HG03432 (cell line): ENCODE results near the gene TMEM255B.

ENCODE experiments used
- ATAC-seq: cut with Tn5 transposase; IDR thresholded peaks from one replicate; pipeline ENCODE4 v1.9.1; 2021; ENCODE audit warnings: mild to moderate bottlenecking, moderate library complexity; ENCODE audit not compliant: unreplicated experiment

TMEM255B gene

GRCh38 chr13:113845055-113845454, 86.0 kb downstream of the TMEM255B start:
- ATAC-seq: no peak

DNA sequence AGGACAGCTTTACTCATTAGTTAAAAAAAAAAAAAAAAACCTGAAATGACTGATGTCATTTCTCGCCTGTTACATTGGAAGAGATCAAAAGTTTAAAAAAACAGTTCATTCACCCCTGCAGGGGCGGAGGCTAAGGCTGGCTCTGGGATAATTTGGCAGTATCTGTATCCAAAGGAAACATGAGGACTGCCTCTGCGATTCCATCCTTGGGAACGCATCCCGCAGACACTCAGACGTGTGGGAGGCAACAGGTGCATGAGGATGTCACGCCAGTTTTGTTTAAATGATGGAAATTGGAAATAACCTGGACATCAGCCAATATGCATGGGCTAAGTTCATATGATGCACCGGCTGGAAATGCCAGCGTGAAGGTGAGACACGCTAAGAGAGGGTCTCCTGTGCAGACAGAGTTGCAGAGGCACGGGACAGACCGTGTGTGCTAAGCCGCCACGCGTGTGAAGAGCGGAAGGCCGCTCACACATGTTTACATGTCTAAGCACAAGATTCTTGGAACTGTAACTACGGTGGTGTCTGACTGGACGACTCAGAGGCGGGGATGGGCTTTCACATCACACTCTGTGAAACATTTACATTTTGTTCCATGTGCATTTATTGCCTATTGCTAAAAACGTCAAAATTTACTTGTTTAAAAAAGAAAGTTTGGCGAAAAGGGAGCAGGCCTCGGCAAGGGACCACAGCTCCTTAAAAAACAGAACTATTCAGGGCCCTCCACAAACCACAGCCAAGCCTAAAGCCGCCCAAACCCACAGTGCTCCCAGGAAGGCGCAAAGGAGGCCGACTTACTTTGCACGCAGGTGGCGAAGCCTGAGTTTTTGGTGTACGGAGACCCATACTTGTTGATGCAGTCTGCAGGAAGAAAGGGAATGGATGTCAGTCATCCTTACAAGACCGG, 87.0 kb downstream of the TMEM255B start:
- ATAC-seq: no peak

DNA sequence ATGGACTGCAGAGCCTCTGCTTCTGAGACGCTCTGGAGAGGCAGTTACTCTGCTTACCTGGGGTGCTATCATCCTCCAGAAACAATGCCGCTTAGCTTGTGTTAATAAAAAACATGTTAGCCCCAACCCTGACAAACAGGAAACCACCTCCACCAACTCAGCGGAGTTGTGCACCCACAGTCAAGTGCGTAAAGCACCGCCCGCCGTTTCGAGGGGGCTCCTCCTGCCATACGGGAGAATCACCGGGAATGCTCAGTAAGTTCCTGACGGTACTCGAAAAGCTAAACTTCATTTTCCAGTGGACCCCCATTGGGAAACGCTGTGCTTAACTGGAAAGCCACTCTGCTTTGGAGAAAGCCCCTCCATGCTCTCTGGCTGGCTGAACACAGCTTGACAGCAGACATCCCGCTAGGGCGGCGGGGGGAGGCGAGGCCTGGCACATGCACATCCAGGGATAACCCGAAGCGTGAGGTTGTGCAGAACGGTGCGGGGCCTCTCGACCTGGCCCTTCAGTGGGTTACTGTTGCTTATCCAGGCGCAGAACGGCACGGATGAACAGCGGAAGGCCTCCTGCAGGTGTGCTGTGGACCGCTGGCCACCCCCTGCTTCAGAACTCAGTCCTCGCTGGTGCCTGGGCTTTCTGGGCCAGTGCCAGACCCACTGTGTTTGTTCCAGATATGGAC, 87.8 kb downstream of the TMEM255B start:
- ATAC-seq: no peak

GRCh38 chr13:113848020-113848419, 89.0 kb downstream of the TMEM255B start:
- ATAC-seq: no peak

- ATAC-seq: no peak
These were observed 89.6 kb downstream of the TMEM255B start for GRCh38 chr13:113848431-113849260.

GRCh38 chr13:113849546-113849945, 90.5 kb downstream of the TMEM255B start:
- no peak for ATAC-seq

- no peak for ATAC-seq
These were observed 91.1 kb downstream of the TMEM255B start for GRCh38 chr13:113849981-113850721.

DNA sequence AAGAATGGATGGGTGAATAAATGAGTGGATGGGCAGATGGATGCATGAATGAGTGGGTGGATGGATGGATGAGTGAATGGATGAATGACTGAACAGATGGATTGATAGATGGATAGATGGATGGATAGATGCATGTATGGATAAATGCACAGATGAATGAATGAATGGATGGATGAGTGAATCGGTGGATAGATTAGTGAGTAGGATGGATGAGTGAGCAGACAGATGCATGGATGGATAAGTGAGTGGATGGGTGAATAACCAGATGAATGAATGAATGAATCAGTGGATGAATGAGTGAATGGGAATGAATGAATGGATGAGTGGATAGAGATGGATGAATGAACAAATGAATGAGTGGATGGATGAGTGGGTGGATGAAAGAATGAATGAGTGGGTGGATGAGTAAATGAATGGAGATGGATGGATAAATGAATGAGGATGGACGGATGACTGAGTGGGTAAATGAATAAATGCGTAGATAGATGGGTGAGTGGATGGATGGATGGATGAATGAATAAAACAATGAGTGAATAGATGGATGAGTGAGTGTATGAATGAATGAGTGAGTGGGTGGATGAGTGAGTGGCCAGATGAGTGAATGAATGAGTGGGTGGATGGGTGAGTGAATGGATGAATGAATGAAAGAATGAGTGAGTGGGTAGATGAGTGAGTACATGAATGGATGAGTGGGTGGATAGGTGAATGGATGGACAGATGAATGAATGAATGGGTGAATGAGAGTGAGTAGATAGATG, 91.9 kb downstream of the TMEM255B start:
- no peak for ATAC-seq

GRCh38 chr13:113851480-113851803, 92.4 kb downstream of the TMEM255B start:
- ATAC-seq: no peak

- no peak for ATAC-seq
These were observed 93.0 kb downstream of the TMEM255B start for GRCh38 chr13:113851826-113852535.

DNA sequence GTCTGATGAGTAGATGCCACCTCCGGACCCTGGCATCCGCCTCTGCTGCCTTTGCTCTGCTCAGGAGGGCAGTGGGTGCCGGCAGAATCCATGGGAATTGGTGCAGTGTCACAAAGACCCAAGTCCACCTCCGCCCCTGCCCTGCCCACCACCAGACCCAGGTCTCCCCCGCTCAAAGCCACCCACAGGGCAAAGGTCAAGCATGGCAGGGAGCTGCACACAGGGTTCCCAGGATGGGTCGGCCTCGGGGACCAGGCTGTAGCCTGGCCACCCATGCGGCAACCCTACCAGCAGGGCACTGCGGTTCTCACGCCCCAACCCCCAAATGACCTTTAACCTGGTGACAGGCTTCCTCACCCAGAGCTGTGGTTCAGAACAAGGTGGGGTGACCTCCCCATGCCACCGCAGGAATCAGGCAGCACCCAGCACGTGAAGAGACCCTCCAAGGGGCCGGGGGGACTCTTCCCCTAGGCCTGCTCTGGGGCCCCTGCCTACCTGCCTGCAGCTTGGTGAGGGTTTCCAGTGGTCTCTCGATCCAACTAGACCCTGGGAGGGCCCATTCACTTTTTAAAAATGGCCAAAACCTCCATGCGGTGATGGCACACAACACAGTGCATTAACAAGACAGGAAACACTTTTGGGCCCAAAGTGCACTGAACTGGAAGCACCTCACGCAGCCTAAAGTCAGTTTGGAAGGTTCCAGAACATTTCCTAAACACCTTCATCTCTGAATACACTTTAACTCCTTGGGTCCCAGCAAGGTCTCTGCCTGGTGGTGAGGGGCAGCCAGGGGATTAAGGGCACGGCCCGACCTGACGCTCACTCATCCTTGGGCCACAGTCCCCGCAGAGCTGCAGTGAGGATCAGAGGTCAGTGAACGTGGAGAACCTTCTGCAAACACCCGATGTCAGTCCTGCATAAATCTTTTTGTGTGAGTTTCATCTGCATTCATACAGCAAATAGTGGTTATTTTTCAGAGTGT, 93.8 kb downstream of the TMEM255B start:
- ATAC-seq: no peak

DNA sequence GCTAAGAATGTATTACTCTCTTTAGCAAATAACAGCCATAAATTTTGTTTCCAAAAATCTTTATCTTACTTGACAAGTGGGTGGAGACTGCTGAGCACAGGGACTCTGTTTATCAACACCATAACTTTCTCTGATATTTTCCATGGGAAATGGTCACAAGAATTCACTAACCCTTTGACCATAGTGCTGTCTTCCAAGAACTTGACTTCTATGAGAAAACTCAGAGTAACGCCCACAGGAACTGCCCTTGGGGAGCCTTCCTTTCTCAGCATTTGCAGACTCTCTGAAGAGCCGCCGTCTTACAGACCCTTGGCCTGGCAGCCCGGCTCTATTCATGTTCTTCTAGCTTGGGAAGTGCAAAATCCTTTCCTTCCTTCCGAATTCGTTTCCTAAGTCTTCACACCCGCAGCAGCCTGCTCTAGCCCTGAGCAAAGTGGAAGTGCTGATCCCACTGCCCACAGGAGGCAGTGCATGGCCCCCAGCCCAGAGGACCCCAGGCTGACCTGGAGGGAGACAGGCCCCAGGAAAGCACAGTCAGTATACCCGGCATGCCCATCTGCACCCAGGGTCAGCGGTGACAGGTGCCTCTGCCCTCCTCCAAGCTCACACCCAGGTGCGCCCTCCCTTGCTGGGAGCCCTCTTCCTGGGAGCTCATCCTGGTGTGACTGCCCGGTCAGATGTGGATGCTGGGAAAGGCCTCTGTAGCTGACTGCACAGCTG, 94.7 kb downstream of the TMEM255B start:
- no peak for ATAC-seq

GRCh38 chr13:113854238-113855011, 95.4 kb downstream of the TMEM255B start:
- no peak for ATAC-seq

DNA sequence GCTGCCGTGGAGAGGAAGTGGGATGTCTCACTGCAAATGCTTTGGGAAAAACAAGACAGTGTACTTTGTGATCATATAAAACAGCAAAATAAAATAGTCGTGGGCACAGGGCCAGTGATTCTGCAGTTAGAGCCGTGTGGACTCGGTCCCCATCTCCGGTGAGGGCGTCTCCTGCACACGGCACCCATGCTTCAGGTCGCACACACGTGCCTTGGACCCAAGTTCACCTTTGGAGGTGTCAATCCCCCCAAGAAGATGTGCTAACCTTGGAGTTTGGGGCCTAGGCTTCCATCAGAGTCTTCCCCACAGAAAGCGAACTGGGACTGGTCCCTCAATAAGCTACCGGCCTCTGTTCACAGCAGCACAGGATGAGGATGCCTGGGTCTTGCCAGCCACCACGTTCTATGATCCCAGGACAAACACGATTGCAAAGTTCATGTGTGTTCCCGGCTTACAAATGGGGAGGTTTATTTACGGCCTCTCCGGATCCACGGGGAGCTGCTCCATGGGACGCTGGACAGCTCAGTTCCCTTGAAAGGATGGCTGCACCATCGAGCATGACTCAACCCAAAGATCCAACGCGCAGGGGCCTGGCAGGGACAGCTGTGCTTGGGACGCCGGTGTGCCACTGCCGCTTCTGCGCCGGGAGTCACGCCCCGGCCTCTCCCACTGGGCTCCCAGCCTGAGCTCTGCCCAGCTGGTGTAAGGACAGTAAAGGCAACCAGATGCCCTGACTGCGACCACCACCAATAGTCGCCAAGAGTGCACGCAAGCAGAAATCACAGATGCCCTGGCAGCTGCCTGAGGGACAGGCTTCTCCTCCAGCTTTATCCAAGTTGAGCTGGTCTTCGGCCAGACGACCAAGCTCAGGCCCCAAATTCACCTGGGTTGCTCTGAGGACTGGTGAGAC, 96.2 kb downstream of the TMEM255B start:
- ATAC-seq: no peak

DNA sequence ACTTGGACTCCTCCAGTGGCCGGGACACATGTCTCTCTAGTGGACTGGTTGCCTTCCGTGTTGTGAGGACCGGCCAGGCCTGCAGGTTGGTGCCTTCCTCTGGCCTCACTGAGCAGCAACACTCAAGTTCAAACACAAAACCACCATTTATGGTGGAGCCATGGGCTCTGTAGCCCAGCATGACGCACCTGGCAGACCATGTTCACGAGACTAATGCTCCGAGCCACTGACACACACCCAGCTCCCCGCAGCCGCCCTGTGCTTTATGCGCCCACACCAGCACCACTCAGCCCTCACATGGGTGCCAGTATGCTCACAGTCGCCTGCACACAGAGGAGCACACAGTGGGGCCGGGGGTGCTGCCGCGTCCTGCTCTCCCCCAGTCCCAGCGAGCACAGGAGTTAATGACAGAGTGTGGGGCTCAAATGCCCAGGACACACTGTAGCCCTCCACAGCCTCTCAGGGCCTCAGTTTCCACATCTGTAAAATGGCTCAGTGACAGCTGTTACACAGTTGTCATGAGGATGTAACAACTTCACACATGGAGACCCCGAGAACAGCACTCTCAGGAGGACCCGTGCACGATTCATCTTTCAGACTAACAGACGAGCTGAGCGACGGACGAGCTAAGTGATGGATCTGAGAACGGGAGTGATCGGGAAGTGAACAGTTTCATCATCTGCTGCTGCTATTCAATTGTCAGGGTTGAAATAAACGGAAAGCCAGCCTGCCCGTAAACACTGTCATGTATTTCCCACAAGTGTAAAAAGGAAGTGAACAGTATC, 97.1 kb downstream of the TMEM255B start:
- no peak for ATAC-seq
